ENCODE measurements around the gene VEGFA.

Gene VEGFA

DNA sequence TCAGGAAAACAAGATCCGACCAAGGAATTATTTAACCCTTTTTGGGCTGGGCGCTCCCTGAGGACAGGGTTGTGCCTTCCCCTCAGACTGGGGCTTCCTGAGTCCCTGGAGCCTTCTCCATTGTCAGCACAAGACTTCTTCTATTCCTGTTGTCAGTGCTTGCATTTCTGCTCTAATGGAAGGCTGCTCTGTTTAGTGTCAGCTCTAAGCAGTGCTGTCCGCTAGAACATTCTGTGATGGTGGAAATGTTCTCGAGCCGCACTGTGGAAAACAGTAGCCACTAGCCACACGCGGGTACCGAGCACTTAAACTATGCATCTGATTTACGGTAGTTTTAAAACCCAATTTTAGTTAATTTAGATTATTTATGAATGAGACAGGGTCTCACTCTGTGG lies 64.0 kb downstream of the VEGFA start:
- H3K4me3 ChIP-seq (ENCODE audit: control insufficient read depth, low read depth, low read length), result no peak overlapping the region
- no peak for DNase-seq (ENCODE audit: low read depth)
- TF ChIP-seq, protein P1, sequence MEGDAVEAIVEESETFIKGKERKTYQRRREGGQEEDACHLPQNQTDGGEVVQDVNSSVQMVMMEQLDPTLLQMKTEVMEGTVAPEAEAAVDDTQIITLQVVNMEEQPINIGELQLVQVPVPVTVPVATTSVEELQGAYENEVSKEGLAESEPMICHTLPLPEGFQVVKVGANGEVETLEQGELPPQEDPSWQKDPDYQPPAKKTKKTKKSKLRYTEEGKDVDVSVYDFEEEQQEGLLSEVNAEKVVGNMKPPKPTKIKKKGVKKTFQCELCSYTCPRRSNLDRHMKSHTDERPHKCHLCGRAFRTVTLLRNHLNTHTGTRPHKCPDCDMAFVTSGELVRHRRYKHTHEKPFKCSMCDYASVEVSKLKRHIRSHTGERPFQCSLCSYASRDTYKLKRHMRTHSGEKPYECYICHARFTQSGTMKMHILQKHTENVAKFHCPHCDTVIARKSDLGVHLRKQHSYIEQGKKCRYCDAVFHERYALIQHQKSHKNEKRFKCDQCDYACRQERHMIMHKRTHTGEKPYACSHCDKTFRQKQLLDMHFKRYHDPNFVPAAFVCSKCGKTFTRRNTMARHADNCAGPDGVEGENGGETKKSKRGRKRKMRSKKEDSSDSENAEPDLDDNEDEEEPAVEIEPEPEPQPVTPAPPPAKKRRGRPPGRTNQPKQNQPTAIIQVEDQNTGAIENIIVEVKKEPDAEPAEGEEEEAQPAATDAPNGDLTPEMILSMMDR (IDR thresholded peaks at IDR 0.05; ENCODE audit: control insufficient read depth, insufficient read depth, low read depth, low read length, missing control alignments), result no peak

DNA sequence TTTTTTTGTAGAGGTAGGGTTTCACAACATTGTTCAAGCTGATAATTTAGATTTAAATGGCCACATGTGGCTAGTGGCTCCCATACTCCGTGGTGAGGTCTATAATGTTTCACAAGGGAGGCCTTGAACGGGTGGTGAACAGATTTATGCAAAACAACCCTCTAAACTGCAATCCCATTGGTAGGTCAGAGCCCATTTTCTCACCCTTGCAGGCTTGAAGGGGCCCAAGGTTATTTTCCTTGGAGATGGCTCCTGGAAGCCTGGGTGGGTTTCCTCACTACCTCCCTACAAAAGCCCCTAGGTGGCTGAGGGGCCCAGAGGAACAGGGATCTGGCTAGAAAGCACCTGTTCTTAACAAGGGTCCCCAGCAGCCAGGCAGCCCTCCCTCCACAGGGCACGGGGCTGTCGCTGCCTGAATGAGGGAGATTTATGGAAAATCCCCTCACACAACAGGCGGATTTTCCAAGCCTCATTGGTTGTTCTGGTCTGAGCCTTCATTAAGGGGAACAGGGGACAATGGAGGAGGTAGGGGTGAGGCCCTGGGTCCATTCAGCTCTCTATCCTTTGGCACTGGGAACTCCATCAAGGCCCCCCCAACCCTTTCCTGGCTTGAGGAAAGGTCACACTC lies 64.6 kb downstream of the VEGFA start:
- H3K4me3 ChIP-seq (ENCODE audit: control insufficient read depth, low read depth, low read length), result no peak overlapping the region
- no peak for DNase-seq (ENCODE audit: low read depth)
- TF ChIP-seq, protein P1 (IDR thresholded peaks at IDR 0.05; ENCODE audit: control insufficient read depth, insufficient read depth, low read depth, low read length, missing control alignments), result no peak

DNA sequence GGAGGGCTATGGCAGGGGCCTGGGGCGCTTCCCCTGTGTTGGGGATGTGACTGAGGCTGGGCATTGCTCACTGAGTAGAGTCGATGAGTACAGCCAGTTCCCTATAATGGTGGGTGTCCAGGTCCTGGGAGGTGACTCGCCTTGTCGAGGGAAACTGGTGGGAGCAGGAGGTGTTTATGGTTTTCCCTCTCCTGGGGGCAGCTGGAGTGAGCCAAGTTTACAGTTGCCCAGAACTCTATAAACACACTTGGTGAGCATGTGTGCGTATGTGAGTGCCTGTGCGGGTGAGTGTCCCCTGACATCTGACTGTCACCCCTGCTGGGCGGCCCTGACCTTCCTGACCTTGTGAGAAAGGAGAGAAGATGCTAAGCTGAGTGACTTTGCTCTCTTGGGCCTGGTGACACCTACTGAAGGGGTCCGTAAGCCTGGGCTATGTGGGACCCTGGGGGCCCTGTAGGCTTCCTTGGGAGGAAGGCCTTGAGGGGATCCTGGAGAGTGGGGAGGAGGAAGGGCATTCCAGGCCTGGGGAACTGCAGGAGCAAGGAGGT lies 65.9 kb downstream of the VEGFA start:
- no peak for DNase-seq (ENCODE audit: low read depth)
- TF ChIP-seq, protein P1 (IDR thresholded peaks at IDR 0.05; ENCODE audit: control insufficient read depth, insufficient read depth, low read depth, low read length, missing control alignments), result no peak
- H3K4me3 ChIP-seq (ENCODE audit: control insufficient read depth, low read depth, low read length), result no peak overlapping the region
